Vagina (tissue), 2 donors: ENCODE measurements around the gene DCDC2B.

Experiments used
- POLR2A ChIP-seq, 2 donors: fragments of 450-650 bp; IDR thresholded peaks; one replicate each; pipeline ENCODE4 v1.6.1; 2017; ENCODE audit warnings: antibody characterized with exemption in 2 of 2, mild to moderate bottlenecking in 2 of 2, moderate library complexity in 2 of 2
- POLR2AphosphoS5 ChIP-seq, 2 donors: sonication (generic); formaldehyde crosslinking; IDR thresholded peaks; one replicate each; pipeline ENCODE4 v1.9.0; 2017; ENCODE audit warnings: antibody characterized with exemption in 2 of 2, mild to moderate bottlenecking in 2 of 2, low read depth in 1 of 2; ENCODE audit not compliant: insufficient read depth in 1 of 2
- TF ChIP-seq, protein P1 (sequence below), 3 experiments: fragments of 450-650 bp in 2 of 3; fragments of 200-600 bp in 1 of 3; sonication (generic) in 1 of 3; IDR thresholded peaks; one replicate each; pipeline ENCODE4 v1.5.1; 2017 to 2019; ENCODE audit warnings: antibody characterized with exemption in 3 of 3, mild to moderate bottlenecking in 2 of 3, moderate library complexity in 2 of 3

GRCh38 chr1:32184650-32185049 lies 24.2 kb upstream of the DCDC2B start:
- TF ChIP-seq, protein P1, sequence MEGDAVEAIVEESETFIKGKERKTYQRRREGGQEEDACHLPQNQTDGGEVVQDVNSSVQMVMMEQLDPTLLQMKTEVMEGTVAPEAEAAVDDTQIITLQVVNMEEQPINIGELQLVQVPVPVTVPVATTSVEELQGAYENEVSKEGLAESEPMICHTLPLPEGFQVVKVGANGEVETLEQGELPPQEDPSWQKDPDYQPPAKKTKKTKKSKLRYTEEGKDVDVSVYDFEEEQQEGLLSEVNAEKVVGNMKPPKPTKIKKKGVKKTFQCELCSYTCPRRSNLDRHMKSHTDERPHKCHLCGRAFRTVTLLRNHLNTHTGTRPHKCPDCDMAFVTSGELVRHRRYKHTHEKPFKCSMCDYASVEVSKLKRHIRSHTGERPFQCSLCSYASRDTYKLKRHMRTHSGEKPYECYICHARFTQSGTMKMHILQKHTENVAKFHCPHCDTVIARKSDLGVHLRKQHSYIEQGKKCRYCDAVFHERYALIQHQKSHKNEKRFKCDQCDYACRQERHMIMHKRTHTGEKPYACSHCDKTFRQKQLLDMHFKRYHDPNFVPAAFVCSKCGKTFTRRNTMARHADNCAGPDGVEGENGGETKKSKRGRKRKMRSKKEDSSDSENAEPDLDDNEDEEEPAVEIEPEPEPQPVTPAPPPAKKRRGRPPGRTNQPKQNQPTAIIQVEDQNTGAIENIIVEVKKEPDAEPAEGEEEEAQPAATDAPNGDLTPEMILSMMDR (IDR thresholded peaks at IDR 0.05): no peak
- TF ChIP-seq POLR2AphosphoS5 (IDR thresholded peaks at IDR 0.05; ENCODE audit: insufficient read depth in 1 of 2, low read depth in 1 of 2): no peak
- TF ChIP-seq POLR2A (IDR thresholded peaks at IDR 0.05): no peak
